Measurements from ENCODE around the gene UQCC3. TPM values are rescaled to one million over a fixed set of nuclear protein-coding genes. Genes with fewer than 3 reads are reported as not detected.
A peak's percentile ranks its signal among the peaks of the same experiment; 100 is the strongest.
"Not testable (repeated sequence)": the region's sequence is repeated elsewhere in the genome, so short reads cannot be mapped to it uniquely, and the experiment has no call there.

UQCC3 gene
- polyA plus RNA-seq, 3 donors, result 10.4 to 13.1 (median 12.9) TPM

GRCh38 chr11:62689421-62690183 is 18.1 kb downstream of the UQCC3 start, which contains the start of gene LRRN4CL:
Gene LRRN4CL, minus strand, starts transcription at chr11:62689530. Its CDS starts 1,022 bp downstream, at chr11:62688508.
- no peak for DNase-seq

DNA sequence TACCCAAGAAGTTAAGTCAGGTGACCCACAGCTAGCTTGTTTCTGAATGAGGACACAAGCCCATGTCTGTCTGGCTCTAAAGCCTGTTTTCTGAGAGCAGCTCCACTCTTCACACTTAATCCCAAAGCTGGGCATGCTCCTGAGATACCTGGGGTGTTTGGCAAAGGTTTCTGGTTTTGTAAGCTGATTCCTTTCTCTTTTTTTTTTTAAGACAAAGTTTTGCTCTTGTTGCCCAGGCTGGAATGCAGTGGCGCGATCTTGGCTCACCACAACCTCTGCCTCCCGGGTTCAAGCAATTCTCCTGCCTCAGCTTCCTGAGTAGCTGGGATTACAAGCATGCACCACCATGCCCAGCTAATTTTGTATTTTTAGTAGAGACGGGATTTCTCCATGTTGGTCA is 22.2 kb downstream of the UQCC3 start:
- not testable (repeated sequence) for DNase-seq

- DNase-seq, result peak; percentile 81
Observed at GRCh38 chr11:62694455-62695167, 23.1 kb downstream of the UQCC3 start.

- no peak for DNase-seq
Observed at GRCh38 chr11:62702246-62702645, 30.8 kb downstream of the UQCC3 start.

DNA sequence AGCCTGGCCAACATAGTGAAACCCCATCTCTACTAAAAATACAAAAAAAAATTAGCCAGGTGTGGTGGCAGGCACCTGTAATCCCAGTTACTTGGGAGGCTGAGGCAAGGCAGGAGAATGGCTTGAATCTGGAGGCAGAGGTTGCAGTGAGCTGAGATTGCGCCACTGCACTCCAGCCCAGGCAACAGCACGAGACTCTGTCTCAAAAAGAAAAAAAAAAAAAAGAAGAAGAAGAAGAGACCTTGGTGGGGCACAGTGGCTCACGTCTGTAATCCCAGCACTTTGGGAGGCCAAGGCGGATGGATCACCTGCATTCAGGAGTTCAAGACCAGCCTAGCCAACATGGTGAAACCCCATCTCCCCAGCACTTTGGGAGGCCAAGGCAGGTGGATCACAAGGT is 32.4 kb downstream of the UQCC3 start:
- DNase-seq, result not testable (repeated sequence)

DNA sequence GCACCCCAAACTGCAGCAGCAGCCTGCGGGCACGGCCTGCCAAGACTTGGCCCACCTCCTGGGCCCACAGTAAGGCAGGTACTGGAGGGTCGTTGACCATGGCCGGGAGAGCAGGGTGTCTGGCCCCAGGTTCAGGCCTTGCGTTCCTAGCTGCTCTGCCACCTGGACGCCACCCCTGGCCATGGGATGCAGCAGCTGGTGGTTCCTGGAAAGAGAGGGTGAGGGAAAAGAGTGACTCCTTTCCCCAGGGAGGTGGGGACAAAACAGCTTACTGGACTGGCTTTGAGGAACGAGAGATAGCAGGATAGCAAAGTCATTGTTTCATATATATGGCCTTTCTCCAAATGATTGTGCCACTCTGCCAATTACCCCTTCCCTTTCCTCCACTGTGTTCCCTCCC is 33.9 kb downstream of the UQCC3 start:
- DNase-seq, result no peak

GRCh38 chr11:62705880-62706849 is 34.7 kb downstream of the UQCC3 start:
- DNase-seq, result peak; percentile 94

GRCh38 chr11:62706850-62707247 is 35.4 kb downstream of the UQCC3 start:
- DNase-seq, result no peak

- peak; percentile 84 for DNase-seq
Observed at GRCh38 chr11:62707277-62707861, 35.9 kb downstream of the UQCC3 start, which contains the start of the genes BSCL2 and GNG3. Gene BSCL2, minus strand, starts transcription at chr11:62707424. Its CDS starts 229 bp downstream, at chr11:62707195. Gene GNG3, plus strand, starts transcription at chr11:62707676. Its CDS starts 620 bp downstream, at chr11:62708296.

GRCh38 chr11:62708392-62708791 is 36.9 kb downstream of the UQCC3 start:
- DNase-seq, result no peak

- no peak for DNase-seq
Observed at GRCh38 chr11:62708793-62709192, 37.3 kb downstream of the UQCC3 start.

GRCh38 chr11:62709247-62710000 is 38.0 kb downstream of the UQCC3 start:
- DNase-seq, result peak; percentile 99

- DNase-seq, result no peak
Observed at GRCh38 chr11:62710001-62710345, 38.5 kb downstream of the UQCC3 start.

- DNase-seq, result no peak
Observed at GRCh38 chr11:62712276-62712812, 40.9 kb downstream of the UQCC3 start.

- no peak for DNase-seq
Observed at GRCh38 chr11:62712861-62713260, 41.4 kb downstream of the UQCC3 start.

DNA sequence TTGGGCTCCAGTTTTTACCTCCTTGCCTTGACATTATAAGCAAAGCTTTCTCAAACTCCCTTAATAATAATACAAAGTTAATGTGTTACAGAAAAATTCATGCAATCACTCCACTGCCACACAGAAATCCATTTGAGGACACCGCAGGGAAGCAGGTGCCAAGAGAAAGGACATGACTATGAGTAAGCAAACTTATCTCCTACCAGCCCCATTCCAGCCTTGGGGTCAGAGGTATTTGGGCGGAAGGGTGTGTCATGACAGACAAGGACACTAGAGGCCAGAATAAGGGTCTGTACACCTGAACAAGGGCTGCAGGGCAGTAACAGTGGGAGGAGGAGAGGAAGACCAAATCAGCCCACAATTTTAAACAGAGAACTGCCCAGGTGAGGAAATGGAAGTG is 41.9 kb downstream of the UQCC3 start:
- DNase-seq, result no peak

GRCh38 chr11:62715150-62716130 is 44.0 kb downstream of the UQCC3 start:
- DNase-seq, result no peak

DNA sequence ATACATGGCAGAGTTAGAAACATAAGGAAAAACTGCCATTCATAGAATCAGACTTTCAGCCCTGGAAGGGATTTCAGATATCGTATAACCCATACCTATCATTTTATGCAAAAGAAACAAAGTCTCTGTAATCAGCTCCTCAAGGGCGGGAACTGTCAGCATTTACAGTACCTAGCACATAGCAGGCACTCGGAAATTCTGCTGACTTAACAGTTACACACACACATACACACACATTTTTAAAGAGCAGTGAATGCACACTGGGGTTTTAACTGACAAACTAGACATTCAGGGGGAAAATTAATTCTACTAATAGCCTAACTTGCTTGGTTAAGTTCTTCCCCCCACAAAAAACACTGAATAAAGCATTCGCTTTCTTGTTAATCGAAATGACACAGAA is 44.7 kb downstream of the UQCC3 start:
- no peak for DNase-seq

GRCh38 chr11:62716816-62717215 is 45.3 kb downstream of the UQCC3 start:
- no peak for DNase-seq

Measured in renal pelvis (tissue), 4 donors.